GM23248 (cell line): Measurements from ENCODE around the gene SPINT1.

Experiments used
- EZH2 ChIP-seq: fragments of 200-600 bp; sonication (generic); IDR thresholded peaks from 2 replicates; pipeline ENCODE4 v1.6.1; 2018; ENCODE audit warnings: antibody characterized with exemption, mild to moderate bottlenecking; ENCODE audit not compliant: insufficient read depth, poor library complexity, severe bottlenecking
- EZH2phosphoT487 ChIP-seq: fragments of 200-600 bp; sonication (generic); IDR thresholded peaks from 2 replicates; pipeline ENCODE4 v1.6.1; 2018; ENCODE audit warnings: antibody characterized with exemption, moderate library complexity, mild to moderate bottlenecking, low read depth; ENCODE audit not compliant: insufficient read depth

DNA sequence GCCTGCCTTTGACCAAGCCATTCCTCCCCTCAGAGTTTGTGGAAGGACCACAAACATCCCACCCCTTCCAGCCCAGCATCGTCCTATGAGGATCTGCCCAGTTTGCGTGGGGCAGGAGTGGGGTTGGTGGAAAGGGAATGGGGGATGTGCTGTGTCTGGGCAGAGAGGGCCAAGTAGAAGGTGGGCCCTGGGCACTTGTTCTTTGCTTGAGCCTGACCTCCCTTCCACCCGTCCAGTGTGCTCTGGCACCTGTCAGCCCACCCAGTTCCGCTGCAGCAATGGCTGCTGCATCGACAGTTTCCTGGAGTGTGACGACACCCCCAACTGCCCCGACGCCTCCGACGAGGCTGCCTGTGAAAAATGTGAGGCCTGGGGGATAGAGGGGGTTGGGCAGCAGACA lies 10.3 kb downstream of the SPINT1 start:
- TF ChIP-seq EZH2phosphoT487, result no peak
- TF ChIP-seq EZH2, result no peak
